ENCODE results near the gene NPBWR2.

GRCh38 chr20:64070244-64070993 is 36.9 kb downstream of the NPBWR2 start:
- no peak for TF ChIP-seq YY1 (IDR thresholded peaks at IDR 0.05; ENCODE audit: extremely low read depth, insufficient replicate concordance, low read depth, low read length)
- no peak for TF ChIP-seq CTCF (IDR thresholded peaks at IDR 0.05 in 2 of 3, conservative IDR thresholded peaks at IDR 0.05 in 1 of 3; ENCODE audit: borderline replicate concordance in 1 of 3, insufficient read depth in 1 of 3, low read depth in 2 of 3, low read length in 2 of 3)
- no peak for TF ChIP-seq POLR2A (IDR thresholded peaks at IDR 0.05; ENCODE audit: borderline replicate concordance, extremely low read depth, insufficient read depth, insufficient read length)
- TF ChIP-seq POLR2AphosphoS5 (IDR thresholded peaks at IDR 0.05; ENCODE audit: low read depth, low read length), result no peak
- no peak for TF ChIP-seq ZBTB33 (IDR thresholded peaks at IDR 0.05; ENCODE audit: extremely low read depth, insufficient replicate concordance, low read length)
- no peak for TF ChIP-seq ZNF274 (IDR thresholded peaks at IDR 0.05; ENCODE audit: low read depth, low read length)
- no peak for TF ChIP-seq ATF3 (IDR thresholded peaks at IDR 0.05)
